Measurements from ENCODE around the gene GSG1L.
A peak's percentile ranks its signal among the peaks of the same experiment; 100 is the strongest.

The GSG1L gene

DNA sequence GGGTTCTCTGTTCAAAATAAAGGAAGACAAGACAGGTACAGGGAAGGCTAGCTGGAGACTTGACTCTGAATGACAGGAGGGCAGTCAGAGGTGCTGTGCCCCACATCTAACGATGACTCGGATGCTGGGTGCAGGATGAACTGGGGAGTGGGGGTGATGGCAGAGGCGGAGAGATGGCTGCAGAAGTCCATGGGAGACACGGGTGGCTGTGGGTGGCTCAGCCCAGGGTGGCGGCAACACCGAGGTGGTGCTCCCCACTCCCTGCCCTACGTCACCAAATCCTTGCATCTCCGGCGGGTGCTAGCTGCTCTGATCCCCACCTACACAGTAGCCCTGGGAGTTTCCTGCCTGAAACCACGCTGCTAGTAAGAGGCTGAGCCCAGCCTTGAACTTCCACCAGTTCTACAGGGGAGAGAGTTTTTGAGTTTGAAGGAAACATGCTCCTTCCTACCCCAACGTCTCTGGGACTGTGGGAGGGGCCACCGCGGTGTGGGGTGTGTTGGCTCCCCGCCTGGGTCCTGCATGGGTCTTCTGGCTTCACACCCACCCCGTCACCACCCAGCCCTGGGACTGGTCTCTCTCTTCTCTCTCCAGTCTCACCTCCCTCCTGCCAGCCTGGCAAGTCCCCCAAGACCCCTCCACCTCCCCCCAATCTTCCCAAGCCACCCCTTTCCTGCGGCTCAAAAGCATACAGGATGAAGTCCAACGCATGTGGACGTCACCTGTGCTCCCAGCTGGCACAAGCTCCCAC, 4.5 kb downstream of the GSG1L start:
- no peak overlapping the region for H3K4me3 ChIP-seq
- no peak overlapping the region for H3K27ac ChIP-seq
- TF ChIP-seq, protein P1, sequence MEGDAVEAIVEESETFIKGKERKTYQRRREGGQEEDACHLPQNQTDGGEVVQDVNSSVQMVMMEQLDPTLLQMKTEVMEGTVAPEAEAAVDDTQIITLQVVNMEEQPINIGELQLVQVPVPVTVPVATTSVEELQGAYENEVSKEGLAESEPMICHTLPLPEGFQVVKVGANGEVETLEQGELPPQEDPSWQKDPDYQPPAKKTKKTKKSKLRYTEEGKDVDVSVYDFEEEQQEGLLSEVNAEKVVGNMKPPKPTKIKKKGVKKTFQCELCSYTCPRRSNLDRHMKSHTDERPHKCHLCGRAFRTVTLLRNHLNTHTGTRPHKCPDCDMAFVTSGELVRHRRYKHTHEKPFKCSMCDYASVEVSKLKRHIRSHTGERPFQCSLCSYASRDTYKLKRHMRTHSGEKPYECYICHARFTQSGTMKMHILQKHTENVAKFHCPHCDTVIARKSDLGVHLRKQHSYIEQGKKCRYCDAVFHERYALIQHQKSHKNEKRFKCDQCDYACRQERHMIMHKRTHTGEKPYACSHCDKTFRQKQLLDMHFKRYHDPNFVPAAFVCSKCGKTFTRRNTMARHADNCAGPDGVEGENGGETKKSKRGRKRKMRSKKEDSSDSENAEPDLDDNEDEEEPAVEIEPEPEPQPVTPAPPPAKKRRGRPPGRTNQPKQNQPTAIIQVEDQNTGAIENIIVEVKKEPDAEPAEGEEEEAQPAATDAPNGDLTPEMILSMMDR (IDR thresholded peaks at IDR 0.05) = no peak
- DNase-seq (ENCODE audit: low spot score) = no peak

DNA sequence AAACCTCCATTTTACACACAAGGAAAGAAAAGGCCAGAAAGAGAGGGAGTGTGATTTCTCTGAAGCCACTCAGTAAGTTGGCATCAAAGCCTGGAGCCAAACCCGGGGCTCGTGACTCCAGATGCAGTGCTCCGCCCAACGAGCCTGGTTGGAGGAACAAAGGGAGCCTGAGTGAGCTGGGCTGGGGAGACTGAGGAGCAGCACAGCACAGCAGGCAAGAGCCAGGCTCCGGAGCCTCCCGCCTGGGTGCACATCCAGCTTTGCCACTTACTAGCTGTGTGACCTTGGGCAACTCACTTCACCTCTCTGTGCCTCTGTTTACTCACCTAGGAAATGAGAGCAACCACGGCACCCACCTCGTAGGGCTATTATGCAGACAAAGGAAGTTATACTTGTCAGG, 5.6 kb downstream of the GSG1L start:
- TF ChIP-seq, protein P1 (IDR thresholded peaks at IDR 0.05) = no peak
- DNase-seq (ENCODE audit: low spot score) = no peak
- Histone ChIP-seq H3K4me3 (no peak overlapping the region), H3K27ac (no peak overlapping the region)

DNA sequence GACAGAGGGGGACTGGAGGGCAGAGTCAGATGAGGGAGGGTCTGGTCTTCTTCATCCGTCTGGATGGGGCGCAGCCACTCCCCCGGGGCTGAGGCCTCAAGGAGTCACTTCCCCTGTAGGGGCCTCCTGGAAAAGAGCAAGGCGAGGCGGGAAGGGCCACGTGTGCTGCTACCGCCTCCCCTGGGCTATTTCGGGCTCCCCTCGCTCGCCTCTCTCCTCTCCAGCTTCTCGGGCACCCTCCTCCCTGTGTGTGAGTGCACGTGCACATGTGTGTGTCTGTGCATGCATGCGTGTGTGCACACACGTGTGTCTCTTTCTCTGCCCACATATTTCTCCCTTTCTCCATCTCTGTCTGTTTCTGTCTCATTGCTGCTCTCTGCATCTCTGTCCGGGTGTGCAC, 10.1 kb downstream of the GSG1L start:
- no peak overlapping the region for H3K27ac ChIP-seq
- TF ChIP-seq, protein P1 (IDR thresholded peaks at IDR 0.05) = no peak

DNA sequence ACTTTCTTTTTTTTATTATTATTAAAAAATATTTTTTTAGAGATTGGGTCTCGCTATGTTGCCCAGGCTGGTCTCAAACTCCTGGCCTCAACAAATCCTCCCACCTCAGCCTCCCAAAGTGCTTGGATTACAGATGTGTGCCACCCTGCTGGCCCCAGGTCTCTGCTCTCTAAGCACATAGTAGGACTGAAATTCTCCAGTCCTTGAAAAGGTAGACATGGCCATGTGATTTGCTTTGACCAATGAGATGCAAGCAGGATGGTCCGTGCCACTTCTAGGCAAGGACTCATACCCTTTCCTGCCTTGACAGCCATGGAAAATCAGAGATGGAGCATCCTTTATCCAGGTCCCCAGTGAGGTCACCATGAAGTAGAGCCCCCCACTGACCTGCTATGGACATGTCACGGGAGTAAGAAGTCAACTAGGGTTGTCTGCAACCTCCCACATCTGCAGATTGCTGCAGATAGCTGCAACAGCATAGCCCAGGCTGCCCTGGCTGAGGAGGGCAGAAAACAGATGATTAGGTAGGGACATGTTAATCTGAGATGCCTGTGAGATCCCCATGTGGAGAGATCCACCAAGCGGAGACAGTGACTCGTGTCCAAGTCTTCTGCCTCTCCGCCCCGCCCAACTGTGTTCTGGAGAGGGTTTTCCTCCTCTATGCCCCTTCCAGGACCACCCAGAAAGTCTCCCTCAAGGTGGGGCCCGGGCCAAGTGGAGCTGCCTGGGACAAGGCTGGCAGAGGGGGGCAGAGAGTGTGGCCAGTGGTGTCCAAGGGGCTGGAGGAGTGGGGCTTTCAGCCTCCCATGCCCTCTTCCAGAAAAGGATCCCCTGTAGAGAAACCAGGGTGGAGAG, 11.0 kb downstream of the GSG1L start:
- no peak for DNase-seq (ENCODE audit: low spot score)
- TF ChIP-seq, protein P1 (IDR thresholded peaks at IDR 0.05) = no peak
- no peak overlapping the region for H3K27ac ChIP-seq
- no peak overlapping the region for H3K4me3 ChIP-seq

More for the DNA sequence above, 10.1 kb downstream of the GSG1L start:
- no peak for DNase-seq (ENCODE audit: low spot score)
- no peak overlapping the region for H3K4me3 ChIP-seq

DNA sequence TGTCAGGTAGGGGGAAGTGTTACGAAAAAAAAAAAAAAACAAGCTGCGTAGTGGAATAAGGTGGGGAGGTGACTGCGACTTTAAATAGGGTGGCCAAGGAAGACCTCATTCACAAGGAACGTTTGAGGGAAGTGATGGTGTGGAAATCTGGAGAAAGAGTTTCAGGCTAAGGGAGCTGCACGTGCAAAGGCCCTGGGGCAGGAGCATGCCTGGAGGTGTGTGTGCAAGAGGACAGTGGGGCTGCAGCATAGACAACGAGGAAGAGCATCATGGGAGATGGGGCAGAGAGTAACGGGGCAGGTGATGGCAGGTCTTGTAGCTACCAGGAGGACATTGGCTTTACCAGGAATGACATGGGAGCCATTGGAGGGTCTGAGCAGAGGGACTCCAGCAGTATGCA, 12.0 kb downstream of the GSG1L start:
- no peak for DNase-seq (ENCODE audit: low spot score)
- H3K27ac ChIP-seq = no peak overlapping the region
- H3K4me3 ChIP-seq = no peak overlapping the region
- TF ChIP-seq, protein P1 (IDR thresholded peaks at IDR 0.05) = no peak

DNA sequence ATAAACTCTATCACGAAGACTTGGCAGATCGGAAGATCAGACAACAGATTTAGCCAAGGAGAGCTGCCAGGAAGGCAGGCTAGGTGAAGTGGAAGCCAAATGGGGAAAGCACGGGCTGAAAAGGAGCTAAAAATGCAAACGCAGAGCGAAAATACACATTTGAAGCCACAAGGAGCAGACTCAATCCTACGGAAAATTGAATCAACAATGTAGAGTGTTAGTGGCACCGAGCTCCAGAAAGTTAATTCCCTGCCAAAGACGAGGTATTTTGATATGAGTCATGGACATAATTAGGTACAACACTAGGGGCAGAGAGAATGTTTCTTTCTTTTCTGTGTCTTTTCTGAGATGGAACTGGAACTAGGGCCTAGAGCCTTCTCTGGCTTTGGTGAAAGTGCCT, 20.7 kb downstream of the GSG1L start:
- no peak for DNase-seq (ENCODE audit: low spot score)
- Histone ChIP-seq H3K4me3 (no peak overlapping the region), H3K27ac (peak overlapping the region; percentile 15 to 59)
- TF ChIP-seq, protein P1 (IDR thresholded peaks at IDR 0.05) = no peak

Measured in coronary artery (tissue), 2 donors.